Panc1 (cell line): Measurements from ENCODE around the gene NCAPH2. TPM values are rescaled to one million over a fixed set of nuclear protein-coding genes. Genes with fewer than 3 reads are reported as not detected.
A peak's percentile ranks its signal among the peaks of the same experiment; 100 is the strongest.

ENCODE experiments used
- ATAC-seq: fragments of 200-7000 bp; cut with Tn5 transposase; 2 replicates; pipeline ENCODE4 v1.9.1; 2020; ENCODE audit warnings: mild to moderate bottlenecking, moderate library complexity
- BruUV-seq: library from RNA; stranded (reverse); fragments of 400-500 nt; replicated peaks from 2 replicates; lab custom pipeline; 2021; lab: Mats Ljungman, UMichigan
- CTCF ChIA-PET: fragments of 300-600 bp; sonication (Branson Sonifier 250); formaldehyde crosslinking; loops from one replicate; lab custom pipeline; 2022; ENCODE audit warnings: antibody characterized with exemption; lab: Charles Lee
- POLR2A ChIA-PET: fragments of 300-600 bp; sonication (Branson Sonifier 250); formaldehyde crosslinking; loops from one replicate; lab custom pipeline; 2022; ENCODE audit warnings: antibody characterized with exemption; lab: Charles Lee
- DNase-seq: peaks from one replicate; pipeline ENCODE4 v3.0.0-alpha.2; 2010; ENCODE audit warnings: low read depth, low spot score
- H3K27ac ChIP-seq: 2 replicates; pipeline ENCODE4 v1.5.1; 2011; ENCODE audit warnings: mild to moderate bottlenecking, low read length, inconsistent platforms
- H3K27me3 ChIP-seq: fragments of 200-500 bp; sonication (Bioruptor generic); 2 replicates; pipeline ENCODE4 v1.6.0; 2014; ENCODE audit warnings: low read length, inconsistent platforms; ENCODE audit not compliant: control insufficient read depth, insufficient read depth
- H3K36me3 ChIP-seq: fragments of 200-500 bp; sonication (Bioruptor generic); 2 replicates; pipeline ENCODE4 v1.5.1; 2014; ENCODE audit warnings: inconsistent platforms, mild to moderate bottlenecking, low read length, moderate library complexity; ENCODE audit not compliant: control insufficient read depth, insufficient read depth
- H3K4me1 ChIP-seq: 2 replicates; pipeline ENCODE4 v1.5.1; 2011; ENCODE audit warnings: inconsistent platforms, mild to moderate bottlenecking, low read length, moderate library complexity; ENCODE audit not compliant: control insufficient read depth, insufficient read depth
- H3K4me3 ChIP-seq, 2 experiments: 2 replicates each; pipeline ENCODE4 v1.5.1; 2011 to 2012; ENCODE audit warnings: low read depth in 2 of 2, low read length in 2 of 2, mild to moderate bottlenecking in 2 of 2, inconsistent platforms in 1 of 2, moderate library complexity in 1 of 2
- H3K9me3 ChIP-seq: fragments of 200-500 bp; sonication (Bioruptor generic); 2 replicates; pipeline ENCODE4 v1.5.1; 2014; ENCODE audit warnings: low read depth, mild to moderate bottlenecking, inconsistent platforms, low read length, moderate library complexity; ENCODE audit not compliant: control insufficient read depth, insufficient read depth
- CTCF ChIP-seq: fragments of 450-650 bp; IDR thresholded peaks from 2 replicates; pipeline ENCODE4 v1.5.1; 2017; ENCODE audit warnings: mild to moderate bottlenecking
- POLR2AphosphoS5 ChIP-seq: IDR thresholded peaks from 2 replicates; pipeline ENCODE4 v1.6.1; 2012; ENCODE audit warnings: mild to moderate bottlenecking, low read depth, low read length, moderate library complexity
- REST ChIP-seq, 2 experiments: IDR thresholded peaks; 2 replicates each; pipeline ENCODE4 v1.6.1; 2011 to 2012; ENCODE audit warnings: low read depth in 2 of 2, control low read depth in 1 of 2, low read length in 1 of 2, mild to moderate bottlenecking in 1 of 2, moderate library complexity in 1 of 2; ENCODE audit not compliant: insufficient read depth in 1 of 2
- SIN3A ChIP-seq: IDR thresholded peaks from 2 replicates; pipeline ENCODE4 v1.6.1; 2012; ENCODE audit warnings: low read depth, mild to moderate bottlenecking, low read length, moderate library complexity, borderline replicate concordance; ENCODE audit not compliant: insufficient read depth
- TCF7L2 ChIP-seq: IDR thresholded peaks from 2 replicates; pipeline ENCODE4 v1.6.1; 2011; ENCODE audit warnings: mild to moderate bottlenecking, low read depth, low read length, inconsistent platforms
- in situ Hi-C: cut with HindIII; loops from 2 replicates; pipeline ENCODE4 v1.10.0; 2016; ENCODE audit warnings: low sequenced_read_pairs, low pct_unique_long_range_greater_than_20kb
- intact Hi-C: fragments of 100-400 bp; cut with micrococcal nuclease; formaldehyde crosslinking; loops from one replicate; pipeline ENCODE4 v1.10.0; 2022; ENCODE audit not compliant: unreplicated experiment
- total RNA-seq: library from RNA; stranded (reverse); gene quantifications from one replicate; pipeline ENCODE4 v1.2.1, GENCODE V29; 2021; ENCODE audit not compliant: unreplicated experiment

The NCAPH2 gene
- total RNA-seq, 1 experiment from 2014 or later = 55.6 TPM

DNA sequence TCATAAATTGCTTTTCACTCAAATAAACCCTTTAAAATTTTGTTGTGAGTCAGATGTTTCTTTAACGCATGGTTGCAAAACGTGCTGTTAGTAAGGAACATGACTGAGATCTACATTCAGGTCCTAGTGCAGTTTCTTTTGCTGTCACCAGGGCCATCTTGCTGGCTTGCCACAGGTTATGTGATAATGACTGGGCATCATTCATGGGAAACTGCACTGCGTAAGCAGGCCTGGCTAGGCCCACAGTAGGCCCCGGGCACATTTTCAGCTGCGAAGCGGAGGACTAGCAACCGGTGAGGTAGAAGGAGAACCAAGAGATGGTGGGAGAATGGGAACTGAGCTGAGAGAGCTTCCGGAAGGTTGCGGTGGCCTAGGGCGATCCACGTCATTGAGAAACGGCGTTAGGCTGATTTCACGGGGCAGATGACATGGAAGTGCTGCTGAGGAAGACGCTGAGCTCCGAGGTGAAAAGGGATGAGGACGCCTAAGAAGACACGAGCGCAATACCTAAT lies 34.4 kb downstream of the NCAPH2 start:
- Histone ChIP-seq H3K27me3 (no peaks in the 10 kb centered on the region), H3K9me3 (no peaks in the 10 kb centered on the region), H3K4me1 (peaks cover 14% of the 10 kb centered on the region), H3K36me3 (no peaks in the 10 kb centered on the region), H3K4me3 (no peak overlapping the region), H3K27ac (no peak overlapping the region)
- in situ Hi-C loops = no loop called here
- BruUV-seq = no TSS peak
- intact Hi-C loops = no loop called here
- CTCF ChIA-PET = no interaction called here
- ATAC-seq = no peak
- DNase-seq = no peak
- TF ChIP-seq TCF7L2 (no peak), CTCF (no peak), POLR2AphosphoS5 (no peak), SIN3A (no peak), REST (IDR thresholded peaks at IDR 0.05; ENCODE audit: insufficient read depth in 1 of 2, low read depth in 2 of 2, low read length in 1 of 2) (no peak)
- POLR2A ChIA-PET = no interaction called here

DNA sequence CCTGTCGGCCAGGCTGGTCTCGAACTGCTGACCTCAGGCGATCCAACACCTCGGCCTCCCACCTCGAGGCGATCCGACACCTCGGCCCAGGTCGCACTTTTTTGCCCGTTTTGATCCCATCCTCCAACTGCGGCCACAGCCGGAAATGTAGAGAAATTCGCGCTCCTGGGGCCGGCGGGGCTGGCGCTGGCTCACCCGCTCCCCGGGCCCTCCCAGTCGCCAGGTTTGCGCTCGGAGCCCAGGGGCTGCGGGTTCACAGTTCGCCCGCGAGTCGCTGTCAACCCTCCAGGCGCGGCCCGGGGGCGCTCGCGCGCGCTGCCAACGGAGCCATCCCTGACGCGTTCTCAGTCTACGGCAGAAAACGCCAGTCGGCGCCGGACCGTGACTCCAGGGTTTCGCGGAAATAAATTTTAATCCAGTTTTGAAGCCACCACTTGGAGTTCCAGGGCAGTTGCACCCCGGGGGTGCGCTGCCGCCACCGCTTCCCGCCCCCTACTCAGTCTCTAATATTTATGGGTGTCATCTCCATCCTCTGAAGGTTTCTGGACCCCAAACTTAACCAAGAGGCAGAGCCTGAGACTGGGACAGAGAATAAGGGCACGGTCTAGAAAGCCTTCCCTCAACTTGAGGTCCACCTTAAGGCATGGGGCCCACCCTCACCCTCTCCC lies 36.2 kb downstream of the NCAPH2 start:
- intact Hi-C loops = no loop called here
- no peaks in the 10 kb centered on the region for H3K36me3 ChIP-seq
- no peaks in the 10 kb centered on the region for H3K9me3 ChIP-seq
- no peak for TF ChIP-seq REST (IDR thresholded peaks at IDR 0.05; ENCODE audit: insufficient read depth in 1 of 2, low read depth in 2 of 2, low read length in 1 of 2)
- peak; percentile 81; the same call in 1 of the 2 replicates for TF ChIP-seq CTCF
- H3K4me1 ChIP-seq = peaks cover 14% of the 10 kb centered on the region
- peak; percentile 84 for ATAC-seq
- H3K27ac ChIP-seq = peak overlapping the region; percentile 68; the same call in 1 of the 2 replicates
- in situ Hi-C loops = no loop called here
- CTCF ChIA-PET = no interaction called here
- POLR2A ChIA-PET = no interaction called here
- peak overlapping the region; percentile 19 to 43 for H3K4me3 ChIP-seq
- no TSS peak for BruUV-seq
- DNase-seq = no peak
- no peaks in the 10 kb centered on the region for H3K27me3 ChIP-seq
